SIG-M5 treated with dmso at 0.1 percent for 504 hours (cell line): ENCODE results near the gene PPM1E.
"Not testable (repeated sequence)": the region's sequence is repeated elsewhere in the genome, so short reads cannot be mapped to it uniquely, and the experiment has no call there.

ENCODE experiments used
- DNase-seq: peaks from one replicate; lab custom pipeline; 2025; ENCODE audit not compliant: unreplicated experiment; lab: John Stamatoyannopoulos, UW

Gene PPM1E

GRCh38 chr17:58755577-58756245 lies at the start of gene PPM1E:
Gene PPM1E, plus strand, starts transcription at chr17:58755854.
- DNase-seq, result peak; percentile 70

- no peak for DNase-seq
Observed at GRCh38 chr17:58706351-58707140, 49.1 kb upstream of the PPM1E start.

- peak; percentile 89 for DNase-seq
Observed at GRCh38 chr17:58710948-58711552, 44.6 kb upstream of the PPM1E start.

GRCh38 chr17:58722274-58722673 lies 33.4 kb upstream of the PPM1E start:
- DNase-seq, result no peak

GRCh38 chr17:58722696-58723095 lies 33.0 kb upstream of the PPM1E start:
- DNase-seq, result no peak

GRCh38 chr17:58728798-58729197 lies 26.9 kb upstream of the PPM1E start:
- no peak for DNase-seq

GRCh38 chr17:58730937-58731336 lies 24.7 kb upstream of the PPM1E start:
- DNase-seq, result no peak

GRCh38 chr17:58734040-58734439 lies 21.6 kb upstream of the PPM1E start:
- DNase-seq, result no peak

GRCh38 chr17:58734811-58735210 lies 20.8 kb upstream of the PPM1E start:
- DNase-seq, result no peak

- peak; percentile 95 for DNase-seq
Observed at GRCh38 chr17:58741121-58741625, 14.5 kb upstream of the PPM1E start.

GRCh38 chr17:58747674-58748073 lies 8.0 kb upstream of the PPM1E start:
- no peak for DNase-seq

- DNase-seq, result not testable (repeated sequence)
Observed at GRCh38 chr17:58749627-58750026, 6.0 kb upstream of the PPM1E start.

- no peak for DNase-seq
Observed at GRCh38 chr17:58753026-58753425, 2.6 kb upstream of the PPM1E start.

- DNase-seq, result peak; percentile 70
Observed at GRCh38 chr17:58755269-58755576, 431 bp upstream of the PPM1E start.

- DNase-seq, result no peak
Observed at GRCh38 chr17:58756246-58757161, 850 bp downstream of the PPM1E start.

GRCh38 chr17:58757162-58757613 lies 1.5 kb downstream of the PPM1E start:
- DNase-seq, result no peak

- no peak for DNase-seq
Observed at GRCh38 chr17:58758890-58759289, 3.2 kb downstream of the PPM1E start.

- DNase-seq, result no peak
Observed at GRCh38 chr17:58759522-58759921, 3.9 kb downstream of the PPM1E start.

- DNase-seq, result no peak
Observed at GRCh38 chr17:58760248-58760647, 4.6 kb downstream of the PPM1E start.

GRCh38 chr17:58763263-58763662 lies 7.6 kb downstream of the PPM1E start:
- no peak for DNase-seq

- no peak for DNase-seq
Observed at GRCh38 chr17:58764373-58764772, 8.7 kb downstream of the PPM1E start.
